HL-60 (cell line): ENCODE results near the gene RBMX.
"Not testable (repeated sequence)": the region's sequence is repeated elsewhere in the genome, so short reads cannot be mapped to it uniquely, and the experiment has no call there.

ENCODE experiments used
- GABPA ChIP-seq: IDR thresholded peaks from 2 replicates; pipeline ENCODE4 v1.6.1; 2012; ENCODE audit warnings: low read depth
- POLR2AphosphoS5 ChIP-seq: IDR thresholded peaks from 2 replicates; pipeline ENCODE4 v1.6.1; 2012; ENCODE audit warnings: low read depth
- SPI1 ChIP-seq: IDR thresholded peaks from 2 replicates; pipeline ENCODE4 v1.6.1; 2012; ENCODE audit warnings: low read depth, mild to moderate bottlenecking, borderline replicate concordance
- TF ChIP-seq, protein P1 (sequence below): IDR thresholded peaks from one replicate; pipeline ENCODE4 v1.5.1; 2011; ENCODE audit warnings: low read length, control low read depth, inconsistent platforms; ENCODE audit not compliant: insufficient read depth
- TF ChIP-seq, protein P2 (sequence below): IDR thresholded peaks from 2 replicates; pipeline ENCODE4 v1.6.1; 2012; ENCODE audit warnings: low read depth; ENCODE audit not compliant: insufficient replicate concordance

DNA sequence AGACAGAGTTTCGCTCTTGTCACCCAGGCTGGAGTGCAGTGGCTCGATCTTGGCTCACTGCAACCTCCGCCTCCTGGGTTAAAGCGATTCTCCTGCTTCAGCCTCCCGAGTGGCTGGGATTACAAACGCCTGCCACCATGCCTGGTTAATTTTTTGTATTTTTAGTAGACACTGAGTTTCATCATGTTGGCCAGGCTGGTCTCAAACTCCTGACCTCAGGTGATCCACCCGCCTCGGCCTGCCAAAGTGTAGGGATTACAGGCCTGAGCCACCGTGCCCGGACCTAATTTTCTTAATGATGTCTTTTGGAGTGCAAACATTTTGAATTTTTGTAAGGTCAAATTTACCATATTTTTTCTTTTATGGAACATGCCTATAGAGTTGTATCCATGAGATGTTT lies 19.5 kb upstream of the RBMX start:
- TF ChIP-seq, protein P1, sequence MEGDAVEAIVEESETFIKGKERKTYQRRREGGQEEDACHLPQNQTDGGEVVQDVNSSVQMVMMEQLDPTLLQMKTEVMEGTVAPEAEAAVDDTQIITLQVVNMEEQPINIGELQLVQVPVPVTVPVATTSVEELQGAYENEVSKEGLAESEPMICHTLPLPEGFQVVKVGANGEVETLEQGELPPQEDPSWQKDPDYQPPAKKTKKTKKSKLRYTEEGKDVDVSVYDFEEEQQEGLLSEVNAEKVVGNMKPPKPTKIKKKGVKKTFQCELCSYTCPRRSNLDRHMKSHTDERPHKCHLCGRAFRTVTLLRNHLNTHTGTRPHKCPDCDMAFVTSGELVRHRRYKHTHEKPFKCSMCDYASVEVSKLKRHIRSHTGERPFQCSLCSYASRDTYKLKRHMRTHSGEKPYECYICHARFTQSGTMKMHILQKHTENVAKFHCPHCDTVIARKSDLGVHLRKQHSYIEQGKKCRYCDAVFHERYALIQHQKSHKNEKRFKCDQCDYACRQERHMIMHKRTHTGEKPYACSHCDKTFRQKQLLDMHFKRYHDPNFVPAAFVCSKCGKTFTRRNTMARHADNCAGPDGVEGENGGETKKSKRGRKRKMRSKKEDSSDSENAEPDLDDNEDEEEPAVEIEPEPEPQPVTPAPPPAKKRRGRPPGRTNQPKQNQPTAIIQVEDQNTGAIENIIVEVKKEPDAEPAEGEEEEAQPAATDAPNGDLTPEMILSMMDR, result not testable (repeated sequence)
- TF ChIP-seq, protein P2, sequence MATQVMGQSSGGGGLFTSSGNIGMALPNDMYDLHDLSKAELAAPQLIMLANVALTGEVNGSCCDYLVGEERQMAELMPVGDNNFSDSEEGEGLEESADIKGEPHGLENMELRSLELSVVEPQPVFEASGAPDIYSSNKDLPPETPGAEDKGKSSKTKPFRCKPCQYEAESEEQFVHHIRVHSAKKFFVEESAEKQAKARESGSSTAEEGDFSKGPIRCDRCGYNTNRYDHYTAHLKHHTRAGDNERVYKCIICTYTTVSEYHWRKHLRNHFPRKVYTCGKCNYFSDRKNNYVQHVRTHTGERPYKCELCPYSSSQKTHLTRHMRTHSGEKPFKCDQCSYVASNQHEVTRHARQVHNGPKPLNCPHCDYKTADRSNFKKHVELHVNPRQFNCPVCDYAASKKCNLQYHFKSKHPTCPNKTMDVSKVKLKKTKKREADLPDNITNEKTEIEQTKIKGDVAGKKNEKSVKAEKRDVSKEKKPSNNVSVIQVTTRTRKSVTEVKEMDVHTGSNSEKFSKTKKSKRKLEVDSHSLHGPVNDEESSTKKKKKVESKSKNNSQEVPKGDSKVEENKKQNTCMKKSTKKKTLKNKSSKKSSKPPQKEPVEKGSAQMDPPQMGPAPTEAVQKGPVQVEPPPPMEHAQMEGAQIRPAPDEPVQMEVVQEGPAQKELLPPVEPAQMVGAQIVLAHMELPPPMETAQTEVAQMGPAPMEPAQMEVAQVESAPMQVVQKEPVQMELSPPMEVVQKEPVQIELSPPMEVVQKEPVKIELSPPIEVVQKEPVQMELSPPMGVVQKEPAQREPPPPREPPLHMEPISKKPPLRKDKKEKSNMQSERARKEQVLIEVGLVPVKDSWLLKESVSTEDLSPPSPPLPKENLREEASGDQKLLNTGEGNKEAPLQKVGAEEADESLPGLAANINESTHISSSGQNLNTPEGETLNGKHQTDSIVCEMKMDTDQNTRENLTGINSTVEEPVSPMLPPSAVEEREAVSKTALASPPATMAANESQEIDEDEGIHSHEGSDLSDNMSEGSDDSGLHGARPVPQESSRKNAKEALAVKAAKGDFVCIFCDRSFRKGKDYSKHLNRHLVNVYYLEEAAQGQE, result not testable (repeated sequence)
- TF ChIP-seq GABPA, POLR2AphosphoS5, SPI1: not testable (repeated sequence)
